GM18951 (cell line): Measurements from ENCODE around the gene OFD1.
"Not testable (repeated sequence)": the region's sequence is repeated elsewhere in the genome, so short reads cannot be mapped to it uniquely, and the experiment has no call there.

ENCODE experiments used
- POLR2A ChIP-seq: IDR thresholded peaks from 4 replicates; pipeline ENCODE4 v1.6.1; 2011; ENCODE audit warnings: mild to moderate bottlenecking; ENCODE audit not compliant: insufficient read length, insufficient read depth; ENCODE audit errors: extremely low read depth
- in situ Hi-C: fragments of 300-500 bp; cut with MboI; formaldehyde crosslinking; loops from one replicate; pipeline ENCODE4 v1.12.0; 2022; ENCODE audit warnings: low sequenced_read_pairs, mixed read lengths, inconsistent platforms; ENCODE audit not compliant: unreplicated experiment

The OFD1 gene

DNA sequence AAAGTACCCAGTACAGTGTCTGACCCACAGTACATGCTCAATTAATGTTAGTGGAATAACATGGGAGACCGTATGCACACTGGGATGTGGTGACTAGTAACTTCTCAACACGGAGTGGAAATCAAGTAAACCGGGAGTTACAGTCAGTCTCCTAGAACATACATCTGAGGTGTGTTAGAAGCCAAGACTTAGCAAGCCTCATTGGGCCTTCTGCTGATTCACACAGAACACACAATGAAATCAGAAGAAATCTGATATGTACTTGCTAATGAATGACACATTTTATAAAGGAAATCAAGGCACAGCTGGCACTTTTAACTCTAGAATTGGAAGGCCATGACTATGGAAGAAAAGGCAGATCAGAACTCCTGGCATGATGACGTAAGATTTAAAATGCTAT lies 13.2 kb upstream of the OFD1 start:
- in situ Hi-C loops: no loop called here
- TF ChIP-seq POLR2A: no peak

DNA sequence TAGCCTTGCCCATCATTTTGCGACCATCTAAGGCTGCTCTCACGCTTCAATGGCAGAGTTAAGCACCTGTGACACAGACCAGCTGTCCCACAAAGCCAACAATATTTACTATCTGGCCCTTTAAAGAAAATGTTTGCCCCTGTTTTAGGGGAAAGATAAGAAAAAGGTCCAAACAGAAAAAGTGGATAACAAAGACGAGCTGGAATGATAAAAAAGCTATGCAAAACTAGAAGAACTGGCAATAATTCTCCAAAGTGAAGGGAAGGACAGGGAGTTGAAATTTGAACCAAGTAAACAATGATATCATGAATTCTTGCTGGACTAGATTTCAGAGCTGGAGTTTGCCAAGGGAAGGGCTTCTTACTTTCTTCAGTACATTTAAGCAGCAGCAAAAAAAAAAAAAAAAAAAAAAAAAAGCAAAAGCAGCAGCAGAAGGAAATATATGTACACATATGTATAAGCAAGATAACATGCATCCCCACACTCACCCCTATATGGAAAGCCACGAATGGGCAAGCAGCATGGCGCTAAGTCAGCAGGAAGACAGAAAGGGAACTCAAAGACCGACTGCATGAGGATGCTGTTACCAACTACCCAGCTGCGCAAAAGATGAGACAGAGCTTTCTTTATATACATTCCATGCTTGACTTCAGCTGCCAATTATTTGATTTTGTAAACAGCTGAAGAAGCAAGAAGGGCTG lies 12.6 kb upstream of the OFD1 start:
- in situ Hi-C loops: no loop called here
- TF ChIP-seq POLR2A: no peak

DNA sequence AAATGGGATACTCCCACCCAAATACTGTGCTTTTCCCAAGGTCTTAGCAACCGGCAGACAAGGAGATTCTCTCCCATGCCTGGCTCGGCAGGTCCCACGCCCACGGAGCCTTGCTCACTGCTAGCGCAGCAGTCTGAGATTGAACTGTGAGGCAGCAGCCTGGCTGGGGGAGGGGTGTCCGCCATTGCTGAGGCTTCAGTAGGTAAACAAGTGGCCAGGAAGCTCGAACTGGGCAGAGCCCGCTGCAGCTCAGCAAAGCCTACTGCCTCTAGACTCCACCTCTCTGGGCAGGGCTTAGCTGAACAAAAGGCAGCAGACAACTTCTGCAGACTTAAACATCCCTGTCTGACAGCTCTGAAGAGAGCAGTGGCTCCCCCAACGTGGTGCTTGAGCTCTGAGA lies 9.7 kb upstream of the OFD1 start:
- in situ Hi-C loops: not testable (repeated sequence)

DNA sequence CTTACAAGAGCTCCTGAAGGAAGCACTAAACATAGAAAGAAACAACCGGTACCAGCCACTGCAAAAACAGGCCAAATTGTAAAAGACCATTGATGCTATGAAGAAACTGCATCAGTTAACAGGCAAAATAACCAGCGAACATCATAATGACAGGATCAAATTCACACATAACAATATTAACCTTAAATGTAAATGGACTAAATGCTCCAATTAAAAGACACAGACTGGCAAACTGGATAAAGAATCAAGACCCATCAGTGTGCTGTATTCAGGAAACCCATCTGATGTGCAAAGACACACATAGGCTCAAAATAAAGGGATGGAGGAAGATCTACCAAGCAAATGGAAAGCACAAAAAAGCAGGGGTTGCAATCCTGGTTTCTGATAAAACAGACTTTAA lies 8.0 kb upstream of the OFD1 start:
- in situ Hi-C loops: not testable (repeated sequence)

DNA sequence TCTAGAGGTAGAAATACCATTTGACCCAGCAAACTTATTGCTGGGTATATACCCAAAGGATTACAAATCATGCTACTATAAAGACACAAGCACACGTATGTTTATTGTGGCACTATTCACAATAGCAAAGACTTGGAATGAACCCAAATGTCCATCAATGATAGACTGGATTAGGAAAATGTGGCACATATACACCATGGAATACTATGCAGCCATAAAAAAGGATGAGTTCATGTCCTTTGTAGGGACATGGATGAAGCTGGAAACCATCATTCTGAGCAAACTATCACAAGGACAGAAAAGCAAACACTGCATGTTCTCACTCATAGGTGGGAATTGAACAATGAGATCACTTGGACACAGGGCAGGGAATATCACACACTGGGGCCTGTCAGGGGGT lies 4.0 kb upstream of the OFD1 start:
- in situ Hi-C loops: not testable (repeated sequence)

DNA sequence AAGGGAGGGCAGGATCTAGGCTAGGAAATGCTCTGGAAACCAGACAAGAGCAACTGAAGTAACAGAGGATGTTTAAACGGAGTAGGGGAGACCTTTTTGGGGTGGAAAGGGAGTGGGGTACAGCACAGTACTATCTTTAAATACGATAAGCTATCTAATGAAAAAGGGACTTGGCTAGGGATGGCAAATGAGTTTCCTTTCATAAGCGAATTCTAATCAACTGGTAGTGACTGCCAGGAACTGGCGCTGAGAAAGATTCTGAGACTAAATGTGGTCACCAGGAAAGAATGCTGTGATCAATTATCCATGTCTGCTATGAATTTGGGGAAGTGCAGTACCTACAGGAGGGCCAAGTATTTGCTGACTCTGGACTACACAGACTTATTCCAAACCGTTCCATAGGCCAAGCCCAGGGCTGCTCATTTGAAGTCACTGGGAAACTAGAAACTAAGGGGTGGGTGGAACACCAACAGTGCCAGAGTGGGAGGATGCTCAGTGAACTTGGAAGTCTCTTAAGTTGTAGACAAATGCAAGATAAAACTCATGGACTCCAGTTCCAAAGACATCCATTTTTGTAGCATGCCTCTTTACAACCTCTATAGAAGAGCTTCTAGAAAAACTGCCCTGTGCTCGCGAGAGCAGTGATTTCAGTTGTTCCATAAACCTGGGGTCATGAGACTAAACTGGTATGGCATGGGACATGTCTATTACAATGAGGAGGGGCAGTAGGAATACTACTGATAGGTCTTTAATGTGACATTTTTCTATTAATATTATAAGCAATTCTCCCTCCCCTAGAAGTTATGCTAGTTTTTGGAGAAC lies 2.1 kb upstream of the OFD1 start:
- in situ Hi-C loops: no loop called here

DNA sequence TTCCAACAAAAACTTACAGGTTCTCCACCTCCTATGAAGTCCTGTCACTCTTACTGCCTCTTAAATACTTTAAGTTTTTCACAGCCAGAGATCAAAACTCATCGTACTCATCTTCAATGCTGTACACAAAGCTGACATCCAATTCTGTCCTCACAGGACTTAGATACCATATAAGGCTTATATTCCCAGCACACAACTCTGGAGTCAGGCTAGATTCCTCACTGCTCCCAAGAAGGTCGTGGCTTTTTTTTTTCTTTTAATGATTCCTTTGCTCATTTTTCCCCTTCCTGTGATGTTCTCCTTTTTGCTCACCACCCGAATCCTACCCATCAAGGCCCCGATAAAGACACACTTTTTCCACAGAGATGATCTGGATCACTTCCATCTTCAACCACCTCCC lies 1.0 kb upstream of the OFD1 start:
- in situ Hi-C loops: no loop called here
- no peak for TF ChIP-seq POLR2A

More for the DNA sequence above, 2.1 kb upstream of the OFD1 start:
- TF ChIP-seq POLR2A: no peak

DNA sequence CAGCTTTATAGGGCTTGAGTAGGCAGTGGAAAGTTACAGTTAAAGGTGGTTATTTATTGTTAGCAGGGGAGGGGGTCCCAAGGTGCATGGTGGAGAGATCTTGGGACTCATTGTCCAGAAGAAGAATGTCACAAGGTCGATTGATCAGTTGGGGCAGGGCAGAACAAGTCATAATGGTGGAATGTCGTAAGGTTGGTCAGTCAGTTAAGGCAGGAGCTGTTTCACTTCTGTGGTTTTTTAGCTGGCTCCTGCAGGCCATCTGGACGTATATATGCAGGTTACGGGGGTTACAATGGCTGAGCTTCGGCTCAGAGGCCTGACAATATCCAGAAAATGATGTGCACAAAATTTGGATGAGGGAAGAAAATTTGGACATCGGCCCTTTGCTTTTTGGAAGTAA lies 7.1 kb downstream of the OFD1 start:
- in situ Hi-C loops: no loop called here

DNA sequence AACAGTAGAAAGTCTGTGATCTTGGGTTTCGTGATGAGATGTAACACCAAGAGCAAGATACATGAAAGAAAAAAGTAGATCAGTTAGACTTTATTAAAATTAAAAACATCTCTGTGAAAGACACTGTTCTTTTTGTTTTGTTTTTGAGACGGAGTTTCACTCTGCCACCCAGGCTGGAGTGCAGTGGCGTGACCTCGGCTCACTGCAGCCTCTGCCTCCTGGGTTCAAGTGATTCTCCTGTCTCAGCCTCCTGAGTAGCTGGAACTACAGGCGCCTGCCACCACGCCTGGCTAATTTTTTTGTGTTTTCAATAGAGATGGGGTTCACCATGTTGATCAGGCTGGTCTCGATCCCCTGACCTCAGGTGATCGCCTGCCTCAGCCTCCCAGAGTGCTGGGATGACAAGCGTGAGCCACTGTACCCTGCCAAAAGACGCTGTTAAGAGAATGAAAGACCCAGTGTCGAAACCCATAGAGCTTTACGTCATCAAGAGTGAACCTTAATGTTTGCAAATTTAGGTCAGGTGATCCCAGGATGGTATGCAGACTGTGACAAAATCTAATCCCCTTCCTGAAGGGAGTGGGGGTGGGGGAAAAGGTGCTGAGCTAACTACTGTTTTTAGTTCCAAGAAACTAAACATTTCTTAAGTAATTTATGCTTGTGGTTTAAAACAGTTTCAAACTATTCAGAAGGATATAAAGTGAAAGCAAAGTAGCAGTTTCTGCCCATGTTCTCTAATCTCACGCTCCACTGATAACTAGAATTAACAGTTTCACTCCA lies 8.0 kb downstream of the OFD1 start:
- TF ChIP-seq POLR2A: no peak
- in situ Hi-C loops: no loop called here

More for the DNA sequence above, 7.1 kb downstream of the OFD1 start:
- no peak for TF ChIP-seq POLR2A

DNA sequence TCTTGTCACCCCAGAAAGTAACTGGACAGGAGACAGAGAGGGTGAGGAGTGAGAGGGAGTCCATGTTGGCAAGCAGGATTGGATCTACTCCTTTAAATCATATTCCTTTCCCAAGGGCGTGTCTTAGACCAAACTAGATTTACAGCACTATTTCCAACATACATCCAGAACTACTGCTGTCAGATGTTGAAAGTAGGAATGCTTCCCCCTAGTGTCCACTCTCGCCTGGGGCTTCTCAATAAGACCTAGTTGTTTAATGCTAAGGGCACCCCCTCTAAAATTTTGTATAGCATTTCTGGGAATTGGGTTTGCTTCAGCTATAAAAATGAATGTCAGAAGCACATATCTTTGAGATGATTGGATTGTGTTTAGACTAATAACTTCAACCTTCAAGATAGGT lies 13.3 kb downstream of the OFD1 start:
- in situ Hi-C loops: loop anchor here (5.0 kb wide), 1 partner anchor 86 kb away; no protein-coding TSS in a partner anchor
- no peak for TF ChIP-seq POLR2A

DNA sequence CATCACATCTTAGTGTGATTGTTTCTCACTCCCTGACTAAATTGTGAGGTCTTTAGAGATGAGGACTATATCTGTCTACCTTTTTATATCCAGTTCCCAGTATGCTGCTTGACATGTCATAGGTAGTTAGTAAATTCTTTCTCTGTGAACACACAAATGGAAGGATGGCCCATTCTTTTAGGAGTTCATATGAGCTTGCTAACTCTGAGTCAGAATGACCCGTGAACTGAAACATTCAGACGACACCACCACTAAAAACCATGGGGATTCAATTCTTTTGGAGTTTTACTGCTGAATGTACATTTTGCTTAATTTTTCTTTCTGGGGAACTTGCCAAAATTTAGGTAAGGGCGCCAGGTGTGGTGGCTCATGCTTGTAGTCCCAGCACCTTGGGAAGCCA lies 13.9 kb downstream of the OFD1 start:
- no peak for TF ChIP-seq POLR2A
- in situ Hi-C loops: loop anchor here (5.0 kb wide), 1 partner anchor 86 kb away; no protein-coding TSS in a partner anchor

DNA sequence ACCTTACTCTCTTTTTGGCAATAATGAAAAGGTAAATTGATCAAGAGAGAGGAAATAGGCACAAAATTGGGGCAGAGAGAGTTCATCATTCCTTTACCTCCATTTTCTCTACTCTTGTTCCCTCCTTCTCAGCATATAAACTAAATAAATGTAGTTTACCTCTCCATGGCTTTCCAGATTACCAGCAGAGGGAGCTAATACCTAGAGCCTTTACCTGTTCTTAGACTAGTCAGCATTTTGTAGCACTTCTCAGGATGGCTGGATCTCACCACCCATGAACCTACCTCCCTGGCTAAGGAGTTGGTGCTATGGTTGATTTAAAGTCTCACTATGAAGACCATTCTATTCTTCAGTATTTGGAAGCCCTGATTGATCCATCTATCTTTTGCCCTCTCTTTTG lies 15.7 kb downstream of the OFD1 start:
- TF ChIP-seq POLR2A: no peak
- in situ Hi-C loops: no loop called here

DNA sequence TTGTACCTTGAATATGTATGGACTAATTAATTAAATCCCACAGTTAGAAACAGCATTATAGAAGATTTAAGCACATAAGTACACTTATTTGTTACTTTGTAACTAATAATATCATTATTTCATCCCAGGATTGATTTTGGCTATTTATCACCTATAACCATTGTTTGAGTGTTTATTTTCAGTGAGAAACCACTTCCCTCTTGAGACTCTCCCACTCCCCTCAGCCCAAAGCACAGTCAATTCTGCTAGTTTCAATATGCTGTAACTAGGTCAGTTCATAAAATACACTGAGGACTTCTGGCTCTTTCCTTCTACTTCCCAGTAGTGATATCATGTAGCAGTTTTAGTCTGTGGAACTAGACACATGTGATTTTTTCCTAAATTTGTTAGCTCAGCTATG lies 16.3 kb downstream of the OFD1 start:
- in situ Hi-C loops: no loop called here

DNA sequence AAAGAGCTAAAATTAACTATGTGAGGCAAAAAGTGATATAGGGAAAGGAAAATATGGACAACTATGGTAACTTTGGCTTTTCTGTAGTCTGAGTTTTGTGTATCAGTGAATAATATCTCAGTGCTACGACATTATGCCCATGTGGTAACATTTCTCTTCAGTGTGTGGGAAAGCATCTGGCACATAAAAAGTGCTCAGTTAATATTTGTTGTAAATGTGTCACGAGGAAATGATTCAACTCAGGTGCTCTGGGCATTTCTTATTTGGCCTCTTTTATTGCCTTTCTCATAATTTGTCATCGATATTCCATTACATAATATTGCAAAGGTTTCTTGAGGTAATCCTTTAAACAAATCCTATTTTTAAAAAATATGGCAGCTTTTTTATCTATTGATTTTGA lies 17.6 kb downstream of the OFD1 start:
- in situ Hi-C loops: no loop called here
- TF ChIP-seq POLR2A: no peak

More for the DNA sequence above, 16.3 kb downstream of the OFD1 start:
- TF ChIP-seq POLR2A: no peak
